SK-N-SH (cell line): ENCODE data around the gene ENKUR. TPM values are rescaled to one million over a fixed set of nuclear protein-coding genes. Genes with fewer than 3 reads are reported as not detected.

Experiments used
- CTCF ChIA-PET: fragments of 300-600, 350-600 bp; formaldehyde crosslinking; extraction: SDS; loops from one replicate; lab custom pipeline; 2021; lab: Yijun Ruan, JAX
- POLR2A ChIA-PET: fragments of 350-600 bp; sonication (Branson Sonifier 250); formaldehyde crosslinking; extraction: SDS; loops from one replicate; lab custom pipeline; 2020; ENCODE audit warnings: antibody characterized with exemption, inconsistent platforms; lab: Yijun Ruan, JAX
- DNase-seq: peaks from one replicate; pipeline ENCODE4 v3.0.0; 2012
- H2AFZ ChIP-seq: fragments of 200-600 bp; sonication (generic); 2 replicates; pipeline ENCODE4 v1.8.1; 2016; ENCODE audit warnings: antibody characterized with exemption, mild to moderate bottlenecking, low read depth
- H3F3A ChIP-seq: fragments of 200-600 bp; sonication (generic); replicated peaks from 2 replicates; pipeline ENCODE3; 2016; ENCODE audit warnings: antibody characterized with exemption, mild to moderate bottlenecking; ENCODE audit not compliant: insufficient read depth
- H3K27ac ChIP-seq, 2 experiments: fragments of 200-500 bp in 1 of 2; fragments of 200-600 bp in 1 of 2; sonication (Bioruptor generic) in 1 of 2; sonication (generic), shearing (Covaris generic) in 1 of 2; 2 replicates each; pipeline versions ENCODE4 v1.5.1 to v1.6.1; 2014 to 2016; ENCODE audit warnings: low read depth in 2 of 2, inconsistent platforms in 1 of 2, low read length in 1 of 2, mild to moderate bottlenecking in 1 of 2, mixed read lengths in 1 of 2
- H3K27me3 ChIP-seq: fragments of 200-600 bp; sonication (generic), shearing (Covaris generic); 2 replicates; pipeline ENCODE4 v1.6.1; 2016; ENCODE audit warnings: mixed run types; ENCODE audit not compliant: insufficient read depth
- H3K36me3 ChIP-seq, 2 experiments: fragments of 200-500 bp in 1 of 2; fragments of 200-600 bp in 1 of 2; sonication (Bioruptor generic) in 1 of 2; sonication (generic) in 1 of 2; replicated peaks in 1 of 2; 2 replicates each; pipeline versions ENCODE3 to v1.5.1; 2014 to 2016; ENCODE audit warnings: low read length in 1 of 2, mild to moderate bottlenecking in 1 of 2; ENCODE audit not compliant: insufficient read depth in 2 of 2, control insufficient read depth in 1 of 2
- H3K4me1 ChIP-seq, 2 experiments: fragments of 200-500 bp in 1 of 2; fragments of 200-600 bp in 1 of 2; sonication (Bioruptor generic) in 1 of 2; sonication (generic), shearing (Covaris generic) in 1 of 2; 2 replicates each; pipeline versions ENCODE4 v1.5.1 to v1.6.1; 2014 to 2016; ENCODE audit warnings: low read depth in 1 of 2, low read length in 1 of 2, mixed run types in 1 of 2; ENCODE audit not compliant: insufficient read depth in 2 of 2, control insufficient read depth in 1 of 2
- H3K4me2 ChIP-seq: fragments of 200-600 bp; sonication (generic), shearing (Covaris generic); 2 replicates; pipeline ENCODE4 v1.6.1; 2017; ENCODE audit warnings: mixed run types
- H3K4me3 ChIP-seq, 2 experiments: fragments of 200-500 bp in 1 of 2; fragments of 200-600 bp in 1 of 2; sonication (Bioruptor generic) in 1 of 2; sonication (generic), shearing (Covaris generic) in 1 of 2; 2 replicates each; pipeline versions ENCODE4 v1.5.1 to v1.8.1; 2014 to 2016; ENCODE audit warnings: low read depth in 2 of 2, inconsistent platforms in 1 of 2, low read length in 1 of 2, mild to moderate bottlenecking in 1 of 2, mixed read lengths in 1 of 2, moderate library complexity in 1 of 2
- H3K79me2 ChIP-seq: fragments of 200-600 bp; sonication (generic); 2 replicates; pipeline ENCODE4 v1.8.1; 2017; ENCODE audit warnings: mild to moderate bottlenecking; ENCODE audit not compliant: insufficient read depth
- H3K9ac ChIP-seq: fragments of 200-600 bp; sonication (generic); 2 replicates; pipeline ENCODE4 v1.6.1; 2017; ENCODE audit warnings: mixed run types
- H3K9me2 ChIP-seq: fragments of 200-600 bp; sonication (generic); 2 replicates; pipeline ENCODE4 v1.6.1; 2017; ENCODE audit warnings: mixed run types
- H3K9me3 ChIP-seq: fragments of 200-600 bp; sonication (generic); 2 replicates; pipeline ENCODE4 v1.6.1; 2017; ENCODE audit warnings: mixed run types, mild to moderate bottlenecking, moderate library complexity
- H4K20me1 ChIP-seq: fragments of 200-600 bp; sonication (generic); 2 replicates; pipeline ENCODE4 v1.6.1; 2017; ENCODE audit warnings: mild to moderate bottlenecking, mixed run types; ENCODE audit not compliant: insufficient read depth
- CHD2 ChIP-seq: fragments of 150-350 bp; IDR thresholded peaks from 2 replicates; pipeline ENCODE4 v1.6.1; 2018; ENCODE audit warnings: low read length; ENCODE audit not compliant: partially characterized antibody
- FOSL2 ChIP-seq: IDR thresholded peaks from 2 replicates; pipeline ENCODE4 v1.4.0; 2012; ENCODE audit warnings: low read depth, mild to moderate bottlenecking, moderate library complexity, borderline replicate concordance
- FOXJ3 ChIP-seq: sonication (generic); formaldehyde crosslinking; IDR thresholded peaks from 2 replicates; pipeline ENCODE4 v1.5.1; 2020; ENCODE audit warnings: mild to moderate bottlenecking, missing genetic modification reagents
- FOXM1 ChIP-seq: IDR thresholded peaks from 2 replicates; pipeline ENCODE4 v1.4.0; 2012; ENCODE audit warnings: low read depth, mild to moderate bottlenecking
- IRF3 ChIP-seq: fragments of 150-350 bp; IDR thresholded peaks from 2 replicates; pipeline ENCODE4 v1.6.1; 2016; ENCODE audit warnings: mild to moderate bottlenecking, low read depth, low read length
- JUND ChIP-seq: IDR thresholded peaks from 2 replicates; pipeline ENCODE4 v1.4.0; 2012
- MAX ChIP-seq: IDR thresholded peaks from 2 replicates; pipeline ENCODE4 v1.4.0; 2012; ENCODE audit warnings: low read depth
- MEF2A ChIP-seq: IDR thresholded peaks from 2 replicates; pipeline ENCODE4 v1.4.0; 2012; ENCODE audit warnings: low read depth, borderline replicate concordance
- MXI1 ChIP-seq: IDR thresholded peaks from 2 replicates; pipeline ENCODE4 v1.6.1; 2012; ENCODE audit warnings: mild to moderate bottlenecking, low read depth, low read length, improper control_type of control experiment
- NFIC ChIP-seq: IDR thresholded peaks from 2 replicates; pipeline ENCODE4 v1.4.0; 2012; ENCODE audit warnings: borderline replicate concordance
- RAD21 ChIP-seq: IDR thresholded peaks from 2 replicates; pipeline ENCODE4 v1.6.1; 2012; ENCODE audit warnings: mild to moderate bottlenecking, low read length
- RCOR1 ChIP-seq: fragments of 150-350 bp; IDR thresholded peaks from 2 replicates; pipeline ENCODE4 v1.6.1; 2017; ENCODE audit warnings: antibody characterized with exemption, low read length
- RXRA ChIP-seq: IDR thresholded peaks from 2 replicates; pipeline ENCODE4 v1.4.0; 2012; ENCODE audit warnings: low read depth, mild to moderate bottlenecking, borderline replicate concordance
- SMC3 ChIP-seq: IDR thresholded peaks from 2 replicates; pipeline ENCODE4 v1.6.1; 2012; ENCODE audit warnings: low read depth, low read length, improper control_type of control experiment
- TEAD4 ChIP-seq: IDR thresholded peaks from 2 replicates; pipeline ENCODE4 v1.4.0; 2012; ENCODE audit warnings: mild to moderate bottlenecking, borderline replicate concordance; ENCODE audit not compliant: insufficient read depth
- YY1 ChIP-seq: IDR thresholded peaks from 2 replicates; pipeline ENCODE4 v1.4.0; 2012; ENCODE audit warnings: low read depth, mild to moderate bottlenecking
- WGBS: methylation state at CpG from one replicate; pipeline ENCODE4 v1.1.6; 2017; ENCODE audit warnings: low lambda C conversion rate; 5-methylcytosine and 5-hydroxymethylcytosine counted together
- polyA plus RNA-seq, 3 experiments: library from polyadenylated mRNA; depleted of rRNA; stranded (reverse); fragments of >200 nt; gene quantifications; 2 replicates each; pipeline ENCODE4 v1.2.3, GENCODE V29; 2012
- TF ChIP-seq, protein P1 (sequence below): IDR thresholded peaks from 2 replicates; pipeline ENCODE4 v1.4.0; 2012; ENCODE audit warnings: low read depth, borderline replicate concordance
- TF ChIP-seq, protein P2 (sequence below): IDR thresholded peaks from 2 replicates; pipeline ENCODE4 v1.6.1; 2012; ENCODE audit warnings: mild to moderate bottlenecking, low read depth, low read length, moderate library complexity

The ENKUR gene
- polyA plus RNA-seq, 1 of the 3 experiments (the other 2 are of a cell fraction) = 0.13 TPM

- CTCF ChIA-PET = no interaction called here
Measured at GRCh38 chr10:24982319-24983112, 33.4 kb downstream of the ENKUR start.

GRCh38 chr10:24981161-24981710 is 34.7 kb downstream of the ENKUR start:
- no peak overlapping the region for H3K27ac ChIP-seq
- H4K20me1 ChIP-seq = no peaks in the 10 kb centered on the region
- H3K4me2 ChIP-seq = no peak overlapping the region
- no peaks in the 10 kb centered on the region for H3K9me2 ChIP-seq
- POLR2A ChIA-PET = no interaction called here
- no peak overlapping the region for H3K9ac ChIP-seq
- no peaks in the 10 kb centered on the region for H3K79me2 ChIP-seq
- CTCF ChIA-PET = interaction anchor here (1.2 kb wide), 1 partner anchor 338 kb away, joined by 4 read pairs; no protein-coding TSS in a partner anchor
- H3K27me3 ChIP-seq = no peaks in the 10 kb centered on the region
- H3K9me3 ChIP-seq = no peaks in the 10 kb centered on the region
- no peak overlapping the region for H2AFZ ChIP-seq
- H3K4me3 ChIP-seq = no peak overlapping the region
- H3K36me3 ChIP-seq = no peaks in the 10 kb centered on the region
- WGBS = 93% methylated on average over 5 of the region's 5 CpGs
- no peaks in the 10 kb centered on the region for H3K4me1 ChIP-seq
- no peak for DNase-seq
- no peaks in the 10 kb centered on the region for H3F3A ChIP-seq
- TF ChIP-seq SMC3 (no peak), FOXM1 (no peak), CHD2 (no peak), TEAD4 (no peak), RCOR1 (no peak), NFIC (no peak), MXI1 (no peak), FOXJ3 (CRISPR knock-in tag) (no peak), MEF2A (no peak), FOSL2 (no peak), IRF3 (no peak), MAX (no peak)
- TF ChIP-seq, protein P1, sequence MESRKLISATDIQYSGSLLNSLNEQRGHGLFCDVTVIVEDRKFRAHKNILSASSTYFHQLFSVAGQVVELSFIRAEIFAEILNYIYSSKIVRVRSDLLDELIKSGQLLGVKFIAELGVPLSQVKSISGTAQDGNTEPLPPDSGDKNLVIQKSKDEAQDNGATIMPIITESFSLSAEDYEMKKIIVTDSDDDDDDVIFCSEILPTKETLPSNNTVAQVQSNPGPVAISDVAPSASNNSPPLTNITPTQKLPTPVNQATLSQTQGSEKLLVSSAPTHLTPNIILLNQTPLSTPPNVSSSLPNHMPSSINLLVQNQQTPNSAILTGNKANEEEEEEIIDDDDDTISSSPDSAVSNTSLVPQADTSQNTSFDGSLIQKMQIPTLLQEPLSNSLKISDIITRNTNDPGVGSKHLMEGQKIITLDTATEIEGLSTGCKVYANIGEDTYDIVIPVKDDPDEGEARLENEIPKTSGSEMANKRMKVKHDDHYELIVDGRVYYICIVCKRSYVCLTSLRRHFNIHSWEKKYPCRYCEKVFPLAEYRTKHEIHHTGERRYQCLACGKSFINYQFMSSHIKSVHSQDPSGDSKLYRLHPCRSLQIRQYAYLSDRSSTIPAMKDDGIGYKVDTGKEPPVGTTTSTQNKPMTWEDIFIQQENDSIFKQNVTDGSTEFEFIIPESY = no peak

More at GRCh38 chr10:24982319-24983112, 33.4 kb downstream of the ENKUR start:
- POLR2A ChIA-PET = no interaction called here
- no peak overlapping the region for H3K9ac ChIP-seq
- H3K4me2 ChIP-seq = no peak overlapping the region
- no peaks in the 10 kb centered on the region for H3K9me3 ChIP-seq
- H3K9me2 ChIP-seq = no peaks in the 10 kb centered on the region
- no peaks in the 10 kb centered on the region for H3K27me3 ChIP-seq
- no peak overlapping the region for H3K27ac ChIP-seq
- H3K4me1 ChIP-seq = no peaks in the 10 kb centered on the region
- H4K20me1 ChIP-seq = no peaks in the 10 kb centered on the region
- no peaks in the 10 kb centered on the region for H3F3A ChIP-seq
- no peak overlapping the region for H3K4me3 ChIP-seq
- no peaks in the 10 kb centered on the region for H3K79me2 ChIP-seq
- TF ChIP-seq MEF2A (no peak), JUND (no peak), MXI1 (no peak), RCOR1 (no peak), FOXJ3 (CRISPR knock-in tag) (no peak), TEAD4 (no peak), YY1 (no peak), RAD21 (no peak), RXRA (no peak), NFIC (no peak)
- TF ChIP-seq, protein P2, sequence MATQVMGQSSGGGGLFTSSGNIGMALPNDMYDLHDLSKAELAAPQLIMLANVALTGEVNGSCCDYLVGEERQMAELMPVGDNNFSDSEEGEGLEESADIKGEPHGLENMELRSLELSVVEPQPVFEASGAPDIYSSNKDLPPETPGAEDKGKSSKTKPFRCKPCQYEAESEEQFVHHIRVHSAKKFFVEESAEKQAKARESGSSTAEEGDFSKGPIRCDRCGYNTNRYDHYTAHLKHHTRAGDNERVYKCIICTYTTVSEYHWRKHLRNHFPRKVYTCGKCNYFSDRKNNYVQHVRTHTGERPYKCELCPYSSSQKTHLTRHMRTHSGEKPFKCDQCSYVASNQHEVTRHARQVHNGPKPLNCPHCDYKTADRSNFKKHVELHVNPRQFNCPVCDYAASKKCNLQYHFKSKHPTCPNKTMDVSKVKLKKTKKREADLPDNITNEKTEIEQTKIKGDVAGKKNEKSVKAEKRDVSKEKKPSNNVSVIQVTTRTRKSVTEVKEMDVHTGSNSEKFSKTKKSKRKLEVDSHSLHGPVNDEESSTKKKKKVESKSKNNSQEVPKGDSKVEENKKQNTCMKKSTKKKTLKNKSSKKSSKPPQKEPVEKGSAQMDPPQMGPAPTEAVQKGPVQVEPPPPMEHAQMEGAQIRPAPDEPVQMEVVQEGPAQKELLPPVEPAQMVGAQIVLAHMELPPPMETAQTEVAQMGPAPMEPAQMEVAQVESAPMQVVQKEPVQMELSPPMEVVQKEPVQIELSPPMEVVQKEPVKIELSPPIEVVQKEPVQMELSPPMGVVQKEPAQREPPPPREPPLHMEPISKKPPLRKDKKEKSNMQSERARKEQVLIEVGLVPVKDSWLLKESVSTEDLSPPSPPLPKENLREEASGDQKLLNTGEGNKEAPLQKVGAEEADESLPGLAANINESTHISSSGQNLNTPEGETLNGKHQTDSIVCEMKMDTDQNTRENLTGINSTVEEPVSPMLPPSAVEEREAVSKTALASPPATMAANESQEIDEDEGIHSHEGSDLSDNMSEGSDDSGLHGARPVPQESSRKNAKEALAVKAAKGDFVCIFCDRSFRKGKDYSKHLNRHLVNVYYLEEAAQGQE = no peak
- TF ChIP-seq, all 33 proteins: peak for 0
- DNase-seq = no peak
- 46% methylated on average over 1 of the region's 1 CpG for WGBS
- no peak overlapping the region for H2AFZ ChIP-seq
- no peaks in the 10 kb centered on the region for H3K36me3 ChIP-seq
